IMR-90 (cell line): ENCODE measurements around the gene CNPY4. TPM values are rescaled to one million over a fixed set of nuclear protein-coding genes. Genes with fewer than 3 reads are reported as not detected.

Source experiments
- ATAC-seq: fragments of 200-7000 bp; cut with Tn5 transposase; 2 replicates; pipeline ENCODE4 v1.9.1; 2020; ENCODE audit warnings: low read depth, mild to moderate bottlenecking, moderate library complexity
- BruUV-seq: library from RNA; stranded (reverse); fragments of 400-500 nt; replicated peaks from 2 replicates; lab custom pipeline; 2021; lab: Mats Ljungman, UMichigan
- CTCF ChIA-PET: fragments of 300-600 bp; formaldehyde crosslinking; extraction: SDS; loops from one replicate; lab custom pipeline; 2021; ENCODE audit warnings: antibody characterized with exemption; lab: Yijun Ruan, JAX
- POLR2A ChIA-PET: fragments of 300-600 bp; sonication (Branson Sonifier 250); formaldehyde crosslinking; loops from one replicate; lab custom pipeline; 2022; ENCODE audit warnings: antibody characterized with exemption; ENCODE audit not compliant: unreplicated experiment; lab: Charles Lee
- DNase-seq: peaks from one replicate; pipeline ENCODE4 v3.0.0; 2013
- H2AFZ ChIP-seq: replicated peaks from 2 replicates; pipeline ENCODE3; 2013; ENCODE audit warnings: low read length, mild to moderate bottlenecking; ENCODE audit not compliant: poor library complexity
- H2AK5ac ChIP-seq: 2 replicates; pipeline ENCODE4 v1.6.1; 2013; ENCODE audit warnings: low read depth, low read length, inconsistent platforms
- H2AK9ac ChIP-seq: replicated peaks from 2 replicates; pipeline ENCODE3; 2013; ENCODE audit warnings: mild to moderate bottlenecking, low read depth, low read length, moderate library complexity; ENCODE audit not compliant: poor library complexity
- H2BK120ac ChIP-seq: 2 replicates; pipeline ENCODE4 v1.6.1; 2013; ENCODE audit warnings: low read depth, low read length, inconsistent platforms
- H2BK15ac ChIP-seq: 3 replicates; pipeline ENCODE4 v1.6.1; 2013; ENCODE audit warnings: low read depth, low read length, inconsistent platforms
- H2BK20ac ChIP-seq: 2 replicates; pipeline ENCODE4 v1.6.1; 2013; ENCODE audit warnings: low read depth, mild to moderate bottlenecking, inconsistent platforms, low read length, moderate library complexity
- H2BK5ac ChIP-seq: 2 replicates; pipeline ENCODE4 v1.6.1; 2013; ENCODE audit warnings: mild to moderate bottlenecking, low read depth, low read length, inconsistent platforms; ENCODE audit not compliant: poor library complexity, severe bottlenecking
- H3K14ac ChIP-seq: replicated peaks from 2 replicates; pipeline ENCODE4 v1.6.1; 2013; ENCODE audit warnings: low read depth, low read length, inconsistent platforms
- H3K18ac ChIP-seq: 2 replicates; pipeline ENCODE4 v1.6.1; 2013; ENCODE audit warnings: low read depth, low read length, control low read depth
- H3K23ac ChIP-seq: 2 replicates; pipeline ENCODE4 v1.6.1; 2013; ENCODE audit warnings: low read depth, low read length, inconsistent platforms
- H3K27ac ChIP-seq: 2 replicates; pipeline ENCODE4 v1.5.1; 2013; ENCODE audit warnings: mild to moderate bottlenecking, control low read depth, low read length; ENCODE audit not compliant: insufficient read depth
- H3K27me3 ChIP-seq: 2 replicates; pipeline ENCODE4 v1.6.1; 2013; ENCODE audit warnings: low read length; ENCODE audit not compliant: control insufficient read depth, insufficient read depth
- H3K36me3 ChIP-seq: 2 replicates; pipeline ENCODE4 v1.6.1; 2013; ENCODE audit warnings: low read length, mixed read lengths; ENCODE audit not compliant: control insufficient read depth, insufficient read depth
- H3K4ac ChIP-seq: 2 replicates; pipeline ENCODE4 v1.6.1; 2013; ENCODE audit warnings: low read depth, low read length, inconsistent platforms
- H3K4me1 ChIP-seq: 2 replicates; pipeline ENCODE4 v1.6.1; 2013; ENCODE audit warnings: low read length, mixed read lengths; ENCODE audit not compliant: control insufficient read depth, insufficient read depth
- H3K4me2 ChIP-seq: 2 replicates; pipeline ENCODE4 v1.6.1; 2013; ENCODE audit warnings: low read depth, mild to moderate bottlenecking, control low read depth, low read length, moderate library complexity
- H3K4me3 ChIP-seq: 2 replicates; pipeline ENCODE4 v1.5.1; 2013; ENCODE audit warnings: low read depth, mild to moderate bottlenecking, control low read depth, low read length, moderate library complexity; ENCODE audit not compliant: insufficient read depth
- H3K56ac ChIP-seq: 2 replicates; pipeline ENCODE4 v1.6.1; 2013; ENCODE audit warnings: low read length, inconsistent platforms; ENCODE audit not compliant: insufficient read depth; ENCODE audit errors: extremely low read depth
- H3K79me1 ChIP-seq, 2 experiments: 2 replicates each; pipeline ENCODE4 v1.6.1; 2013; ENCODE audit warnings: low read length in 2 of 2, inconsistent platforms in 1 of 2, low read depth in 1 of 2
- H3K9ac ChIP-seq: 2 replicates; pipeline ENCODE4 v1.6.1; 2013; ENCODE audit warnings: low read depth, low read length, control low read depth
- H3K9me1 ChIP-seq: 2 replicates; pipeline ENCODE4 v1.6.1; 2013; ENCODE audit warnings: low read length, inconsistent platforms; ENCODE audit not compliant: insufficient read depth
- H3K9me3 ChIP-seq: 2 replicates; pipeline ENCODE4 v1.6.1; 2013; ENCODE audit warnings: low read length; ENCODE audit not compliant: control insufficient read depth, insufficient read depth
- H4K20me1 ChIP-seq: 2 replicates; pipeline ENCODE4 v1.6.1; 2013; ENCODE audit warnings: low read length, inconsistent platforms; ENCODE audit not compliant: insufficient read depth
- H4K5ac ChIP-seq: 2 replicates; pipeline ENCODE4 v1.6.1; 2013; ENCODE audit warnings: mild to moderate bottlenecking, low read depth, low read length, control low read depth
- H4K8ac ChIP-seq, 2 experiments: 2 replicates each; pipeline ENCODE4 v1.6.1; 2013; ENCODE audit warnings: low read depth in 2 of 2, low read length in 2 of 2, control low read depth in 1 of 2, inconsistent platforms in 1 of 2
- H4K91ac ChIP-seq: 2 replicates; pipeline ENCODE4 v1.6.1; 2013; ENCODE audit warnings: low read depth, low read length, inconsistent platforms; ENCODE audit not compliant: insufficient read depth
- BHLHE40 ChIP-seq: fragments of 150-350 bp; IDR thresholded peaks from 2 replicates; pipeline ENCODE4 v1.6.1; 2016; ENCODE audit warnings: mild to moderate bottlenecking, low read depth, low read length
- CEBPB ChIP-seq: IDR thresholded peaks from 2 replicates; pipeline ENCODE4 v1.6.1; 2012; ENCODE audit warnings: low read depth, low read length, improper control_type of control experiment
- CHD1 ChIP-seq: IDR thresholded peaks from 2 replicates; pipeline ENCODE4 v1.6.1; 2012; ENCODE audit warnings: low read depth, low read length, improper control_type of control experiment
- CTCF ChIP-seq: conservative IDR thresholded peaks from 2 replicates; pipeline ENCODE4 v1.5.1; 2012; ENCODE audit warnings: mild to moderate bottlenecking, low read depth, low read length, improper control_type of control experiment
- ELK1 ChIP-seq: fragments of 150-350 bp; IDR thresholded peaks from 2 replicates; pipeline ENCODE4 v1.6.1; 2016; ENCODE audit warnings: low read depth, mild to moderate bottlenecking, low read length, moderate library complexity, borderline replicate concordance
- FOS ChIP-seq: fragments of 150-350 bp; IDR thresholded peaks from 2 replicates; pipeline ENCODE4 v1.6.1; 2016; ENCODE audit warnings: low read depth, low read length
- MAFK ChIP-seq: IDR thresholded peaks from 2 replicates; pipeline ENCODE4 v1.6.1; 2012; ENCODE audit warnings: low read depth, low read length, improper control_type of control experiment
- MAZ ChIP-seq: IDR thresholded peaks from 2 replicates; pipeline ENCODE4 v1.6.1; 2012; ENCODE audit warnings: low read depth, mild to moderate bottlenecking, low read length, improper control_type of control experiment, moderate library complexity, borderline replicate concordance
- MXI1 ChIP-seq: IDR thresholded peaks from 2 replicates; pipeline ENCODE4 v1.6.1; 2012; ENCODE audit warnings: low read depth, mild to moderate bottlenecking, low read length, moderate library complexity, borderline replicate concordance
- NFE2L2 ChIP-seq: fragments of 150-350 bp; IDR thresholded peaks from 2 replicates; pipeline ENCODE4 v1.6.1; 2016; ENCODE audit warnings: low read depth, mild to moderate bottlenecking, low read length
- POLR2A ChIP-seq: IDR thresholded peaks from 2 replicates; pipeline ENCODE4 v1.6.1; 2012; ENCODE audit warnings: mild to moderate bottlenecking, low read depth, low read length
- RAD21 ChIP-seq: IDR thresholded peaks from 2 replicates; pipeline ENCODE4 v1.6.1; 2012; ENCODE audit warnings: low read length, improper control_type of control experiment
- RCOR1 ChIP-seq: IDR thresholded peaks from 2 replicates; pipeline ENCODE4 v1.6.1; 2012; ENCODE audit warnings: mild to moderate bottlenecking, low read length, improper control_type of control experiment; ENCODE audit not compliant: insufficient replicate concordance
- RFX5 ChIP-seq: IDR thresholded peaks from 2 replicates; pipeline ENCODE4 v1.8.0; 2012; ENCODE audit warnings: low read depth, mild to moderate bottlenecking, low read length, moderate library complexity
- SMC3 ChIP-seq: fragments of 150-350 bp; IDR thresholded peaks from 2 replicates; pipeline ENCODE4 v1.6.1; 2016; ENCODE audit warnings: low read depth, mild to moderate bottlenecking, antibody characterized with exemption, low read length, moderate library complexity
- USF2 ChIP-seq: fragments of 150-350 bp; IDR thresholded peaks from 2 replicates; pipeline ENCODE4 v1.6.1; 2017; ENCODE audit warnings: mild to moderate bottlenecking, antibody characterized with exemption, low read length, low read depth
- WGBS, 2 experiments: methylation state at CpG; one replicate each; pipeline versions ENCODE4 v1.1.5 to v1.1.7; 2013; ENCODE audit warnings: missing lambda C conversion rate in 2 of 2; ENCODE audit not compliant: insufficient read length in 1 of 2; ENCODE audit errors: extremely low coverage in 2 of 2; 5-methylcytosine and 5-hydroxymethylcytosine counted together
- dilution Hi-C: fragments of 300-500 bp; cut with HindIII; formaldehyde crosslinking; loops from one replicate; pipeline ENCODE4 v1.14.3; 2018; ENCODE audit warnings: low sequenced_read_pairs; ENCODE audit not compliant: unreplicated experiment
- in situ Hi-C: fragments of 300-500 bp; cut with MboI; formaldehyde crosslinking; loops from 3 replicates; pipeline ENCODE4 v1.14.3; 2019; ENCODE audit warnings: low sequenced_read_pairs, inconsistent platforms, mixed read lengths
- intact Hi-C: fragments of 100-400 bp; cut with micrococcal nuclease; formaldehyde crosslinking; loops from 2 replicates; pipeline ENCODE4 v1.10.0; 2022
- polyA plus RNA-seq, 3 experiments: library from polyadenylated mRNA; depleted of rRNA; stranded (reverse); fragments of >200 nt; gene quantifications; 2 replicates each; pipeline ENCODE4 v1.2.3, GENCODE V29; 2012; ENCODE audit warnings: low replicate concordance in 1 of 3
- total RNA-seq: library from RNA; depleted of rRNA; stranded (reverse); fragments of >200 nt; gene quantifications from 2 replicates; pipeline ENCODE4 v1.2.3, GENCODE V29; 2012

CNPY4 gene
- total and polyA plus RNA-seq, 2 of the 4 experiments (the other 2 are of a cell fraction), result 13.3 to 21.9 TPM

GRCh38 chr7:100163871-100164270, 44.4 kb downstream of the CNPY4 start:
- Histone ChIP-seq H3K4me2 (no peak overlapping the region), H3K4me3 (no peak overlapping the region), H4K8ac (no peak overlapping the region), H4K5ac (no peak overlapping the region), H2AK5ac (no peak overlapping the region; the same call in 1 of the 2 replicates), H2BK20ac (no peak overlapping the region), H3K56ac (no peak overlapping the region), H2AFZ (no peak overlapping the region), H4K20me1 (no peaks in the 10 kb centered on the region), H3K79me1 (peaks cover 0 to 13% of the 10 kb centered on the region in 2 experiments; a peak in 1 of 4 replicates), H2BK5ac (no peak overlapping the region), H3K36me3 (no peaks in the 10 kb centered on the region), H3K4me1 (peaks cover 6% of the 10 kb centered on the region), H3K9me3 (no peaks in the 10 kb centered on the region), H2BK120ac (no peak overlapping the region), H3K4ac (no peak overlapping the region), H2AK9ac (peak overlapping the region; percentile 65), H3K27ac (no peak overlapping the region), H4K91ac (no peak overlapping the region), H3K14ac (no peak overlapping the region), H3K9me1 (peaks cover 6% of the 10 kb centered on the region; the same call in 1 of the 2 replicates), H3K18ac (no peak overlapping the region), H3K23ac (no peak overlapping the region), H3K9ac (no peak overlapping the region), H3K27me3 (no peaks in the 10 kb centered on the region), H2BK15ac (no peak overlapping the region)
- TF ChIP-seq CTCF, result no peak
- no peak for TF ChIP-seq RCOR1
- no peak for TF ChIP-seq RFX5
- no peak for TF ChIP-seq MAFK
- no peak for TF ChIP-seq MXI1
- no peak for TF ChIP-seq FOS
- TF ChIP-seq CEBPB, result no peak
- TF ChIP-seq NFE2L2, result no peak
- TF ChIP-seq USF2, result no peak
- TF ChIP-seq MAZ, result no peak
- no peak for TF ChIP-seq SMC3
- no peak for TF ChIP-seq BHLHE40
- TF ChIP-seq ELK1, result no peak
- no peak for TF ChIP-seq POLR2A
- no peak for TF ChIP-seq CHD1
- TF ChIP-seq RAD21, result no peak
- BruUV-seq, result no TSS peak
- no peak for DNase-seq
- CTCF ChIA-PET, result no interaction called here
- in situ Hi-C loops, result no loop called here
- dilution Hi-C loops, result no loop called here
- no peak for ATAC-seq
- WGBS, 2 experiments, result 81% methylated on average over 2 of the region's 5 CpGs; no CpG with 5 or more reads in 1 of the 2 experiments
- POLR2A ChIA-PET, result no interaction called here
- intact Hi-C loops, result no loop called here
